Colonic mucosa (tissue), 4 donors: ENCODE data around the gene SHISA6. TPM values are rescaled to one million over a fixed set of nuclear protein-coding genes. Genes with fewer than 3 reads are reported as not detected.

Experiments
- DNase-seq: peaks from one replicate; pipeline ENCODE4 v3.0.0-alpha.2; 2020
- H3K27ac ChIP-seq: fragments of 200-600 bp; one replicate; pipeline ENCODE4 v1.8.0; 2021
- H3K27me3 ChIP-seq: fragments of 200-600 bp; one replicate; pipeline ENCODE4 v1.8.0; 2021
- H3K36me3 ChIP-seq: fragments of 200-600 bp; one replicate; pipeline ENCODE4 v1.8.0; 2021
- H3K4me1 ChIP-seq: fragments of 200-600 bp; one replicate; pipeline ENCODE4 v1.8.0; 2021; ENCODE audit warnings: mild to moderate bottlenecking
- H3K4me3 ChIP-seq: fragments of 200-600 bp; one replicate; pipeline ENCODE4 v1.8.0; 2021
- H3K9ac ChIP-seq, 2 donors: one replicate each; pipeline ENCODE4 v1.7.0; 2013; ENCODE audit warnings: control low read depth in 2 of 2, low read depth in 2 of 2, low read length in 2 of 2
- H3K9me3 ChIP-seq: fragments of 200-600 bp; one replicate; pipeline ENCODE4 v1.8.0; 2021
- CTCF ChIP-seq: fragments of 200-600 bp; IDR thresholded peaks from one replicate; pipeline ENCODE4 v1.8.0; 2022; ENCODE audit warnings: antibody characterized with exemption, mild to moderate bottlenecking
- intact Hi-C: fragments of 100-400 bp; cut with DNase I; formaldehyde crosslinking; loops from one replicate; pipeline ENCODE4 v1.14.1; 2022
- total RNA-seq, 2 donors: library from RNA; stranded (reverse); fragmentation: NEBNext Ultra II Directional in 1 of 2; extraction: Animal tissue kit (Norgen Biotek cat#: 25700) in 1 of 2; gene quantifications; one replicate each; pipeline ENCODE4 v1.2.1, GENCODE V29; 2021
- donor health status: healthy.
- donor health status: DM: no; HTN: no; CAD: no.
- donor health status: DM: no; HTN: no; CAD: no.

SHISA6 gene
- total RNA-seq, 2 donors from 2014 or later, result 0.45 to 0.59 TPM

- H3K9me3 ChIP-seq, result no peaks in the 10 kb centered on the region
- no peak overlapping the region for H3K4me3 ChIP-seq
- H3K27me3 ChIP-seq, result no peaks in the 10 kb centered on the region
- H3K27ac ChIP-seq, result no peak overlapping the region
- intact Hi-C loops, result no loop called here
- peak; percentile 44 for DNase-seq
- H3K36me3 ChIP-seq, result no peaks in the 10 kb centered on the region
- no peak overlapping the region for H3K9ac ChIP-seq
- H3K4me1 ChIP-seq, result no peaks in the 10 kb centered on the region
- TF ChIP-seq CTCF, result no peak
Observed at GRCh38 chr17:11391134-11391533, 150.1 kb downstream of the SHISA6 start.

DNA sequence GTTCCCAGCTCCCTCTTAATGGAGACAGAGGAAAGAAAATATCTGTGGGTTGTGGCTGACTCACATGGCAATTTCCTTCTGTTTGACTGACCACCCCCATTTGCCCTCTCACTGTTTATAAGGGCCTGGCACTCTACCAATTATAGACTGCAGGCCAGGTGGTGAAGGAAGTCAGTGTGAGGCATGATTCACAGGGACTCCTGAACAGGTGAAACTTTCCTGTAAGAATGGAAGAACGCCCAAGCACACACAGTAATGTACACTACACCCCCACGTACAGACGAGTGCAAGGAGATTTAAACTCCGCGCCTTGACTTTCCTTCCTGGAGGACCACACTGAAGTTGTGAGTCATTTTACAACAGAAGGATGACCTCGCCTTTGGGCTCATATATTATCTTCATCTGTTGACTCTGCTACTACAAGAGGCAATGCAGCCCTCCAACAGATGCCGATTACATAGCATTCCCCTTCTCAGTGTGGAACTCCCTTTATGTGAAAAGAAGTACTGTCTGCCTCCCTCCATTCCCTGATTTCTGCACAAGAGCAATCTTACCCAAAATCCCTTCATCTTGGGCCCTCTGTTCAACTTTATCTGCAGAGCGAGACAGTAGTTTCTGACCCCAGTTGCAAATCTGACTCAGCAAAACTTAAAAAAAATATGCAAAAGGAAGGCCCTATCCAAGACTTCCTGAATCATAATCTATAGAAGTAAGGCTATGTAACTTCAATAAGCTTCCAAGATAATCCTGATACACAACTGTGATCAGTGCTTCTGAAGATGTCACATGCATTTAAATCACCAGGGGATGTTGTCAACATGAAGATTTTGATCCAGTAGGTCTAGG is 163.6 kb downstream of the SHISA6 start:
- DNase-seq, result peak; percentile 34
- intact Hi-C loops, result no loop called here

DNA sequence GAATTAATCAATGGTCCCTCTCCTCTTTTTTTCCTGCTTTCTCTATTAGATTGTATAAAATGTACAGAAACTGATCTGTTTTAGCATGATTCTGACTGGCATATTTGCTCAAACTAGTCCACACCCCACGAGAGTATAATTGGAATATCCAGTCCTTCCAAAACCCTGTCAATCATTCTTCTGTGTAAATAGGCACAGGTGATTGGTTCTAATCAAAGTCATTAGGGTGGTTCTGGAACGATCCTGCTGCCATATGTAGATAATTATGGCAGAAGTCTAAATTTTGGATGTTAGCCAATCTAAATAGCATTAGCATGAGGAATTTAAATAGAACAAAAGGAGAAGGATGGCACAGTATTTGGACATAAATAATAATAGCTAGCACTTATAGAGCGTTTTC is 165.7 kb downstream of the SHISA6 start:
- H3K4me3 ChIP-seq, result no peak overlapping the region
- TF ChIP-seq CTCF, result no peak
- DNase-seq, result no peak
- H3K9me3 ChIP-seq, result no peaks in the 10 kb centered on the region
- no peak overlapping the region for H3K27ac ChIP-seq
- H3K36me3 ChIP-seq, result no peaks in the 10 kb centered on the region
- intact Hi-C loops, result no loop called here
- H3K9ac ChIP-seq, result no peak overlapping the region
- H3K27me3 ChIP-seq, result no peaks in the 10 kb centered on the region
- no peaks in the 10 kb centered on the region for H3K4me1 ChIP-seq

More for the DNA sequence above, 163.6 kb downstream of the SHISA6 start:
- Histone ChIP-seq H3K36me3 (no peaks in the 10 kb centered on the region), H3K9me3 (no peaks in the 10 kb centered on the region), H3K9ac (no peak overlapping the region), H3K27ac (no peak overlapping the region), H3K27me3 (no peaks in the 10 kb centered on the region), H3K4me1 (no peaks in the 10 kb centered on the region), H3K4me3 (no peak overlapping the region)
- no peak for TF ChIP-seq CTCF

DNA sequence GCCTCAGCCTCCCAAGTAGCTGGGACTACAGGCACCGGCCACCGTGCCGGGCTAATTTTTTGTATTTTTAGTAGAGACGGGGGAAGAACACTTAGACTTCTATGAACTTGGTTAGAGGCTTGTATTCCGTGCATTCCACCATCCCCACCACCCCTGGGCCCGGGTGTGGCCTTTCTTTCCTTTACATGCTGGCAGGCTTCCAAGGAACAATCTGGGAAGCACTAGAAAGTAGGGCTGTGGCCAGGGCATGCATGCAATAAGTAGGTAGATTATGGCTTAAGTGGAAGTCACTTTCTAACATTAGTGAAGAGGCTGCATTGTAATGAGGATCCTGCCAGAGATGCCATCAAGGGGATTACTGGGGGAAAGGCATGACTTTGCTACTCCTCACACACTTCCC is 171.6 kb downstream of the SHISA6 start:
- H3K4me1 ChIP-seq, result no peaks in the 10 kb centered on the region
- intact Hi-C loops, result no loop called here
- peak; percentile 80 for DNase-seq
- H3K27me3 ChIP-seq, result no peaks in the 10 kb centered on the region
- no peaks in the 10 kb centered on the region for H3K9me3 ChIP-seq
- no peak overlapping the region for H3K9ac ChIP-seq
- no peaks in the 10 kb centered on the region for H3K36me3 ChIP-seq
- no peak overlapping the region for H3K4me3 ChIP-seq
- H3K27ac ChIP-seq, result no peak overlapping the region
- TF ChIP-seq CTCF, result no peak

GRCh38 chr17:11418342-11418741 is 177.3 kb downstream of the SHISA6 start:
- Histone ChIP-seq H3K9me3 (no peaks in the 10 kb centered on the region), H3K9ac (no peak overlapping the region), H3K36me3 (no peaks in the 10 kb centered on the region), H3K27ac (no peak overlapping the region), H3K27me3 (no peaks in the 10 kb centered on the region), H3K4me3 (no peak overlapping the region), H3K4me1 (no peaks in the 10 kb centered on the region)
- DNase-seq, result no peak
- TF ChIP-seq CTCF, result no peak
- intact Hi-C loops, result no loop called here
